Kidney capillary endothelial cell (primary cell): ENCODE data around the gene PGM5.

Experiments
- DNase-seq: peaks from one replicate; pipeline ENCODE4 v3.0.0-alpha.2; 2018; ENCODE audit warnings: low spot score

The PGM5 gene

DNA sequence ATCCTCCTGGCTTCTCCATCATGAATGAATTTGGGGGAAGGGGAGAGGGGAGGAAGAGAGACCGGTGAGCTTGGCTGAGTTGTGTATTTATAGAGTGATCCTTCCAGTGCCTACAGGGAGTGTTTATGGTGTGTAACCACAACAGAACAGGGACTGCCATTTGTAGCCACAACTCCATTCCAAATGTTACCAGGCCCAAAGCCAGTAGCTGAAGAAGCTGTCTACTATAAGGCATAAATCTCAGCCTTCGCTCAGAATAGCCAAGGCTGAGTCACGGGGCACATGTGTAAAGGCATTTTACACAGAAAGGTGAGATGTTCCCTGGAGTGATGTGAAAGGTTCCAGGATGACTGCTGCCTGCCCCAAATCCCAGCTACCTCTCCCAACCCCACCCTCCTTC, 181.8 kb downstream of the PGM5 start:
- DNase-seq = no peak

DNA sequence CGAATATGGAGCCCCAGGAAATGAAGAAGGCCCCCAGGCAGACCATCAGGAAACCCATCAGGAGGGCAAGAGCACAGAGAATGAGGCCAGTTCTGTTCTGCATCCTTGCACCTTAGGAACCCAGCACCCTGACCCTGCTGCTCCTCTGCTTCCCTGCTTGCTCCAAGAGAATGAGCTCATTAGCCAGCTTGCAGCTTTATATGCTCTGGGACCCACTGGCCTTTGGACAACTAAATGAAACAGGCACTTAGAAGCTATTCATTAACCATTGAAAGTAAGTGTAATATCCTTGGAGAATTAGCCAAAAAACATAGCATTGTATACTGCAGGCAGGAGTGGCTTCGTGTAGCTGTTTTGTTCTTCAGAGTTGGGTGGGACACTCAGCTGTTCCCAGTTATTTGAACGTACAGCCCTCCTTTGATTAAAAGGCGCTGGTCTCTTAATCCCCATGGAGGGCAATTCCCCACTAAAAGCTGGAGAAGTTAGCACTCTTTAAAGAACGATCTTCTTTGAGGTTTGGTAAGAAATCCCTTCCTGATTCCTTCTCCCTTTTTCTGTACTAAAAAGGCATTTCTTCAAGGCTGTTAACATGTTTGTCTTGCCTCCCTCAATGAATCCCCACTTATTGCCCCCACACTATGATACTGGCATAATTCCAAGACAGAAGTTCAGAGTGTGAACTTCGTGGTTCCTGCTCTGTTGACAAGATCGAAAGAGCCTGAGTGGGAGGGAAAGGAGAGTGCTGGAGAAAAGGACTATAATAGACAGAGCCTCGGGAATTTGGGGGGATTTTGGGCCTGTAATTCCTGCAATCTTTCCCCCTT, 184.5 kb downstream of the PGM5 start, which contains the start of gene TMEM252:
Gene TMEM252, minus strand, starts transcription at position 172 of the 824 bp plus-strand sequence. Its CDS starts 69 bp downstream, at position 103.
- DNase-seq = no peak

DNA sequence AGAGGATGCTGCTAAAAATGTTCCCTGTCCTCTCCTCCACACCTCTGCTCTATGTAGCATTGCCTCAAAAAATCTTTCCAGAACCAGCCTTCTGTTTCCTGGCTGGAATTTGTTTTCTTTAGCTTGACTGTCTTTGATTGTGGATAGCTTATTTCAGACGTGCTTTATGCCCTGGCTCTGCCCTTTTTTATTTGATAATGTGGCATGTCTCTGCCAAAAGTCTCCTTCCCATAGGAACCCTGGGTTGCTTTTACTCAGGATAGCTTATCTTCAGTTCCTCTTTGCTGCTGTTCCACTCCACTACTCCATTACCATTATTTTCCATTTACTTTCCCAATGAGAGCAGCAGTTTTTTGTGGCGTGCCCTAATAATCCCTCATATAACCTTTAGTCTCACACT, 185.2 kb downstream of the PGM5 start:
- no peak for DNase-seq

DNA sequence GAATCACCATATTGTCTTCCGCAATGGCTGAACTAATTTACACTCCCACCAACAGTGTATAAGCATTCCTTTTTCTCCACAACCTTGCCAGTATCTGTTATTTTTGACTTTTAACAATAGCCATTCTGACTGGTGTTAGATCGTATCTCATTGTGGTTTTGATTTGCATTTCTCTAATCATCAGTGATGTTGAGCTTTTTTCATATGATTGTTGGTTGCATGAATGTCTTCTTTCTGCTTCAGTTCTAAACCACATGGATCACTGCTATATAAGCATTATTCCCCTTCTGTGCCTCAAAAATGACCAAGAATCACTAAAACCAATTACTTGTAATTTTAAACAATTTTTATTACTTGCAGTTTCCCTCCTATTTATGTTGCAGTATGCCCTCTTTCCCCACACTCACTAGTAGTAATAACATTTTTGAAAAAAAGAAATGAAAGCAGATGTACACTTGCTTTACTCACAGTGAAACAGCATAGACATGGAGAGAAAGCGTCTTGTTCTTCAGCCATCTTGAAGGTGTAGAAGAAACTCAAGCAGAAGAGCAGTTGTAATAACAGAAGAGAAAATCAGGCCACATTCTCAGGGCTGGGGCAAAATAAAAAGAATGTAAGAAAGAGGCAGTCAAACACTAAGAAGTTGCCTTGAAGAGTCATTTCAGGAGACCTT, 188.8 kb downstream of the PGM5 start:
- no peak for DNase-seq

DNA sequence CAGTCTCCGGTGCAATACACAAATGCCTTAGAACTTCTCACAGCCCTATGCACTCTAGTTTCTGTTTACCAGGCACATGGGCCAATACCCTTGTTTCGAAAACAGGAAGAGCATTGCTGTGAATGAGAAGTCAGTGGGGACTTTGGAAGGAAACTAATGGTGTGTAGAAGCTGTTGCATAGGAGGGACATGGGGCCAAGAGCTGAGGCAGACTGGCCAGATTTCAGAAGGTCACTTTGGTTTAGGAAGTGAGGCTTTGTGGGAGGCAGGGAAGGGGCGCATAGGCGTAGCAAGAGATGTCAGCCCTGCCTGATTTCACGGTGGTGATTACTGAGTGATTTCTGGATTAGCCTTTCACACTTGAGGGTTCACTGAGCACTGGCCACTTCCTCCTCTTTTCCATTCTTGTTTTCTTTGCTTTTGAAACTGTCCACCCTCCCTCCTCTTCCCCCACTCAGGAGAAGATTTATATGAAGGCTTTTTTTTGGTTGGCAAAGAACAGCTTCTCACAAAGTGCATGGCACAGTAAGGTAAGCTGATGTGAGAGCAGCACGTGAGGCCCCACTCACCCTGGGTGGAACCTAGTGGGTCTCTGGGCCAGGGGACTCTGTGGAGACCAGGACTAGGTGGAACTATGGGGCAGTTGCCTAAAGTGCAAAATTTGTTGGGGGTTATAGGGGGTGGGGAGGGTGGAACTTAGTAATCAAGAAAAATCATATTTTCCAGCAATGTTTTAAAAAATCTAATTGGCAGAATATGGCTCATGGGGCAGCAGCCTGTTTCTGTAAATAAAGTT, 190.4 kb downstream of the PGM5 start:
- no peak for DNase-seq

DNA sequence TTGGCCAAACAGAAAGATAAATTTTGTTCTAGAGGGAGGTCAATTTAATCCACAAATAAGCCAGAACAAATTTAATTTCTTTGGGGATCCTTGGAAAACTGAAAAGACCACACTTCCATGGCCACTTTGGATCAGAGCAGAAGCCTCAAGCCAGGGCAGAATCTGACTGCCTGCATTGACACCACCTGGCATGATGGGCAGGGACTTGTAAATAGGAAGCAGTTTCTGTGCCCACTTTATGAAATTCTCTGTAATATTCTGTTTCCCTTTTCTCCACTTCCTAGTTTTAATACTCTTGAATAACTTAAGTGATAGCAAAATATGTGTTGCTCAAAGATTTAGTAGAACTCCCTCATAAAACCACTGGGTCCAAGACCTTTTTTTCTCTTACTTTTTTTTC, 191.0 kb downstream of the PGM5 start:
- no peak for DNase-seq

DNA sequence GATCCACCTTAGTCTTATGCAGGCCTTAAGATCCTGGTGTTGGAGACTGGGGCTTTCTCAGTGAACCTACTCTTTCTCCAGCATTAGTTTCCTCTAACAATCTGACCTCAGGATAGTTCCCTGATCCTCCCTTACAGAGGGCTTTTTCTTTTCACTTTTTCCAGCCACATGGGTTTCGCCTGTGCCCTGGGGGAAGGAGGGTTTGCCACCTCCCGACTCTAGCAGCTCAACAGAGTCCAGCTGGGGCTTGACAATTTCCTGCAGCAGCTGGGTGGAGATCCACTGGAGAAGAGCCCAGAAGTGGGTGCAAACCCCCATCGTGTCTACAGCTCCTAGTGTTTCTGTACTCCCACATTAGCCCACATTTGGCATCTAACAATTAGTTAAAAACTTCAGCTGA, 191.8 kb downstream of the PGM5 start:
- DNase-seq = no peak

DNA sequence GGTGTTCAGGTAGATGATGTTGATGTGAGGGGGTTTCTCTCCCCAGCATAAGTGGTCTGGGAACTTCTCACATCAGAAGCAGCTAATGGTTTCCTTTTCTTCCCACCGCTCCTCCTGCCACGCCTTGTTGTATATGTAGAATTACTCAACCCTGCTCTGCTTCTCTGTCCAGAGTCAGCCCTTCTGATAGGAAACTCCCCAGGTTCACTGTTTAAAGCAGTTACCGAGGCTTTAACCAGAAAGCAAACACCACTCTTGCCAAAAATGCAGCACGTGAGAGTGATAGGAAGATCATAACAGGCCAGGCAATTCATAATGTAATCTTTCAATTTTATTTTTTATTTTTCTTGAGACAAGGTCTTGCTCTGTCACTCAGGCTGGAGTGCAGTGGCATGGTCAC, 194.8 kb downstream of the PGM5 start:
- no peak for DNase-seq

DNA sequence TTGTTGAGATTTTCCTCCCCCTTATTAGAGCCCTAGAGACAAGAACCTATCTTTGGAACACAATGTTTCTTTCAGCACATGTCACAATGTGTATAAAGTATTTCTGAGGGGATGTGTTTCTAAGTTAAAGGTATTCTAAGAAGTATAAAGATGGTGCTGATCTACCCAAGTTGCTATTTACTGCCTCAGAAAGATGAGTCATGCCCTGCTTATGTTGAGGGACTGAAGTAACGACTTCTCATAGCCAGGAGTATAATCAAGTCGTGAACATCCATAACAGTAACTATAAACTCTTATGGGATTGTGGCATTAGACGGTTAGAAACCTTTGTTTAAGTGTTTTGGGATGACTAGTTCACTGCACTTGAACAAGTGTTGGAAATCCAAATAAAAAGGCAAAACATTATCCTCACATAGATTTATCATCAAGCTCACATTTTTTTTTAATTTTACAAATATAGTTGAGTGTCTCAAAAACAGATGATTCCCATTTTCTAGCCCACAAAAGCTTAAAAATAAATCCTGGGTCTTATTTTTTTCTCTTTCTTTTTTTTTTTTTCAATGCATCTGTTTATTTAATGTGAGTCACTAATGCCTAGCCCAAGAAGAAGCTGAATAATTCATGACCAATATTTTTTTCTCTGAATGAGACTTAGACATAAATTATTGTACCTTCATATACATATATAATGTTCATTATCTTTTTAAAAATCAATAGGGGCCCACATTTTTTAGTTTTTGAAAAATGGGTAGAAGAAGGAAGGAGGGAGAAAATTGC, 196.5 kb downstream of the PGM5 start:
- DNase-seq = no peak

DNA sequence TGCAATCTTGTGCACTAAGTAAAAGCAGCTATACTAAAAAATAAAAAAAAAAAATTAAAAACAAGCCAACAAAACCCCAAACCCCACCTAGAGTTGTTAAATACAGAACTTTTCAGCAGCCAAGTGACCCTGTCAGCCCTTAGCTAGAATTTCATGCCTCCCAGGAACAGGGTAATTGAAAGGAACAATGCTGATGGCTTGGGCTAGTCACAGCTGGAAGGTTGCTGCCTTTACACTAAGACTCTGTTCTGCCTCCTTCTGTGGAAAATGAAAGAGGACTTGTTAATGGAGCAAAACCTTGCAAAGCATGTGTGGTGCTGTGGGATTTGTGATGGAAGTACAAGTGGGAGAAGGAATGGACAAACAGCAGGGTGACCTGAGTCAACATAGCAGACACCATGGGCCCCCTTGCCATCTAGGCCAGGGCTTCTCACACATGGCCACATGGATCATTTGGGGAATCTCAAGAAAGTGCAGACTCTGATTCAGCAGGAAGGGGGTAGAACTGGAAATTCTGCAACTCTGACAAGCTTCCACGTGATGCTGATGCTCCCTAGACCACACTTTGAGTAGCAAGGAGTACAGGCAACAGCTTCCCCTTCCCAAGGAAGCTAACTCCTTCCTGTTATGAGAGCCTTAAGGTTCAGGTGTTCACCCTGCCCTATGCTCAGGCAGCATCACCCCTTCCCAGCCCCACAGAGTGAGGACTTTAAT, 199.2 kb downstream of the PGM5 start:
- DNase-seq = no peak

DNA sequence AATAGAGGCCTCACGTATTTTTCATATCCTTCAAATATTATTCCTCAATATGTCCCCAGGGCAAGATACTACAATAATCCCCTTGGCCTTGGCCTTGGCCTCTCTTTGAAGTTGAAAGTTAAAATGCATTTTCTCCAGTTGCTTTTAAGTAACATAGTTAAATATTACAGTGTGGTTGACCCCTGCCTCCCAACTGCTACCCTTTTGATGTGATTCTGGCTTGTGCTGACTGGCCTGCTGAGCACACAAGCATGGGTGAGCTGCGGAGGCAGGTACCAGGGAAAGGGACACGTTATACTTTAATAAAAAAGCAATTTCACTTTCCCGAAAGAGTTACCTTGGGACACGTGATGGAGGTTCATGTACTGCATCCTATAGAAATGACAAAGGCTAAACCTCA, 202.1 kb downstream of the PGM5 start:
- no peak for DNase-seq

DNA sequence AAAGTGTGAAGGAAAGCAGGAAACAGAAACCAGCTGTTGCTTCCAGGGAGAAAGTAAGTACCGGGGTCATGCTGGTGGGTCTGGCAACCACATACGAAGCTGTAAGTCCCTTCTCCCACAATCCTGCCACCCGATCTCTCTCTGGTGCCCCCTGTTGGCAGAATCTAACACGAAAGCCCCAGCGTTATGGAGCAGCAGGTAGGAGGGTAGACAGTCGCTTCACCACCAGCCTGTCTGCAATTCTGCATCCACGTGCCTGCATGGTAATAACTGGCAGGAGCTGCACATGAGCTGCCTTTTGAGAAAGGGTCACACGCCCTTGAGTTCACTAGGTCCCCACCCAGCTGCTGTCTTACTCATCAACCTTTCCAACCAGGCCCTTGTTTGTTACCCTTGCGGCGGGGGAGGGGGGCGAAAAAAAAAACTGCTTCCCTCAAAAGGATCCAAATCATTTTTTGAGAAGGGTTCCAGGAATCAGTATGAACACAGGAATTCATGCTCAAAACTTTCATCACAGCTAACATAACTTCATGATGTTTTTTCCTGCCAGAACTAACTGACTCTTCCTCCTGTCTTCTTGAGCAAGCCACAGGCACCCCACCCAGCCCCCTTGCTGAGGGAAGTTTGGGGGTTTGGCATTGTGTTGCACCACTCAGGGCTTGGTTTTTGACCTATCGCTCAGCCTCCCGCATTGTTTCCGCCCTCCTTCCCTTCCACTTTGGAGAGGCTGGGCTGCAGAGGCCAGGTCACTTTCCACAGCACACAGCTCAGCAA, 203.8 kb downstream of the PGM5 start:
- no peak for DNase-seq

DNA sequence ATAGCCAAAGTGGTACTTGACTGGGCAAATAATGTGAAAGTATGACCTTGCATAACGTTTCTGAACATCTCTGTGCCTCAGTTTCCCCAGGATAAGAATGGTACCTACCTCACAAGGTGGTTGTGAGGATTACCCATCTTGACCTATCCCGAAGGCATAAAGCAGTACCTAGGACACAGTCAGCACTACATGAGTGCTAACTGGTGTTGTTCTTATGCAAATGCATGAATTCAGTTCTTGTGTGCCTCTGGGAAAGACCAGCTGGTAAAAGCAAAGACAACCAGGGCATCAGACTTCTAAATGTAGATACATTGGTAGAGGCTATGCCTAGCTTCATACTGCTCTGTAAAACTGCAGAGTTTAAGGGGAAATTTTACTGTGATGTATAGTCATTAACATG, 206.1 kb downstream of the PGM5 start:
- no peak for DNase-seq

DNA sequence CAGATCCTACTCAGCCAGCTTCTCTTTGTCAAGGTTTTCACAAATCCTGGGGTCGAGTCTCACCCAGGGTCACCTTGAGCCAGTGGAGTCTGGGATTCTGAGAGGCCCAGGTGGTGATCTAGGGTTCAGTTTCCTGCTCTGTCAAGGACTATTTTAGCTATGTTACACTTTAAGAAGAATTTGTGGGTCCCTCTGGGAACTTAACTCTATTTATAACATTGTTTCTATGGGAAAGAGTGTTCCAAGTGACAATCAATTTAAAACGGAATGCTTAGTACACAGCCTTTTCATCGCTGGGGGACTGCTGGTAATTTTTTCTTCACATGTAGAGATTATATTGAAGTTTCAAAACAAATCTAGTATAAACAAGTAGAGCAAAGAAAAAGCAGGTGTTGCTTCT, 211.2 kb downstream of the PGM5 start:
- no peak for DNase-seq

DNA sequence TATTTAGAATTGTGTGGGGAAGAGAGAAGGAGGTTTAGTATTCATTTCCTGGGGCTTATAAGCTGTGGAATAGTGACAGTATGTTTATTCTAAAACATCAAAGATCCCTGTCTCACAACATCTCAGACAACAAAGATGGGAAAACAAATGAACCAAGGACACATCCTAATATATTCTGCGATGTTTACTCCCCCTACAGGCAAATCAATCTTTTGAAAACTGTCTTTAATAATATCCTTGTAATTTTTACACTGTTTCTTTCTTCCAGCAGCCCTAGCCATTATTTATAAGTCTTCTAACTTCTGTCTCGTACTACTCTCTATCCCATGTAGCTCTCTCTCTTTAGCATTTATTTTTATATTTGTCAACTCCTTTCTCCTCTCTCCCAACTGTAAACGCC, 217.7 kb downstream of the PGM5 start:
- DNase-seq = no peak

DNA sequence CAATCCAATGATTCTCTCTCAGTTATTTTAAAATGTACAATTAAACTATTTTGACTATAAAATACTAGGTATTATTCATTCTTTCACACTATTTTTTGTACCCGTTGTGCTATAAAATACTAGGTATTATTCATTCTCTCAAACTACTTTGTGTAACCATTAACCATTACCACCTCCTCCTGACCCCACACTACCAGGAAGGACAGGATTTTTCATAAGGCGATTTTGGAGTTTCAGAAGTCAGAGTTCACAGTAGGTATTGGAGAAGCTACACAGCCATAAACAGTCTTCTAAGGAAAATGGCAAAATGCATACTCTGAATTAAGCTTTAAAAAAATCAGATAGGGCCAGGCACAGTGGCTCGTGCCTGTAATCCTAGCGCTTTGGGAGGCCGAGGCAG, 219.4 kb downstream of the PGM5 start:
- DNase-seq = no peak

DNA sequence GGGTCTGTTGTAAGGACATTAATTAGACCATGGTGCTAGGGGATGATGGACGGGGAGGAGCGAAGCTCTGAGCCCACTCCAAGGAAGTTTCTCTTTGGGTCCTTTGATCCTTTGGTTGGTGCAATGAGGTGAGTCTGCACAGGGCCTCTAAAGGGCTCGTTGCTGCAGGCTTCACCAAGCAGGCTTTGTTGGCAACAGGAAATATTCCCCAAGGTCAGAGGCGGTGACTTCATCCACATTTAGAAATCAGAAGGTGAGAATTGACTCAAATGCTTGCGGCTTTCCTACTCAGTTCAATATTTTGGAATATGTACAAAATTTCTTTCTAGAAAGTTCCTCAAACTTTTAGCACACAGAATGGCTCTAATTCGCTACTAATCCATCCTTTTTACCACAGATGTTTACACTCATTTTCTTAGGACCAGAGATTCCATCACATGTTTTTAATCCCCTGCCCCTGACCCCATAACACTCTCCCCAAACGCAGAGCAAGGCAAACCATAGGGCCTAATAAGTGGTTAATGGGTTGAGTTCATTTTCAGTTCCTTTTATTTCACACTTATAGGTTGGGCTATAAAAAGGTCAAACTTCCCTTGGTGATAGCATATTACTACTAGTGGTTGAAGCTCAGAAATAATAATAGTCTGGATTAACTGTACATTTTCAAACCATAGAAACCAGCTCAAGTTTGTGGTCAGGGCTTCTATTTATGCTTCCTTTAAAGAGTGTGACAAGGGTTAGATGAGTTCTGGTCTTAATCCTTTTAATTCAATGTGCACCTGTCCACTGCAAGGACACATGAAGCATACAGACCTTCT, 221.6 kb downstream of the PGM5 start:
- DNase-seq = no peak
